HPDE6-E6E7 (cell line): ENCODE results near the gene RFPL4A.

ENCODE experiments used
- DNase-seq: peaks from one replicate; pipeline ENCODE4 v3.0.0; 2011; ENCODE audit warnings: missing footprints; ENCODE audit errors: extremely low spot score

The RFPL4A gene

DNA sequence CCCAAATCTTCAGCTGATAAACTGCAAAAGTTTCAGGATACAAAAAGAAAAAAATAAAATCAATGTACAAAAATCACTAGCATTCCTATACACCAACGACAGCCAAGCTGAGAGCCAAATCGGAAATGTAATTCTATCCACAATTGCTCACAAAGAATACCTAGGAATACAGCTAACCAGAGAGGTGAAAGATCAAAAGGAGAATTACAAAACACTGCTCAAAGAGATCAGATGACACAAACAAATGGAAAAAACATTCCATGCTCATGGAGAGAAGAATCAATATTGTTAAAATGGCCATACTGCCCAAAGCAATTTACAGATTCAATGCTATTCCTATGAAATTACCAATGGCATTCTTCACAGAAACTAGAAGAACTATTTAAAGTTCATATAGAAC lies 43.4 kb downstream of the RFPL4A start:
- no peak for DNase-seq

DNA sequence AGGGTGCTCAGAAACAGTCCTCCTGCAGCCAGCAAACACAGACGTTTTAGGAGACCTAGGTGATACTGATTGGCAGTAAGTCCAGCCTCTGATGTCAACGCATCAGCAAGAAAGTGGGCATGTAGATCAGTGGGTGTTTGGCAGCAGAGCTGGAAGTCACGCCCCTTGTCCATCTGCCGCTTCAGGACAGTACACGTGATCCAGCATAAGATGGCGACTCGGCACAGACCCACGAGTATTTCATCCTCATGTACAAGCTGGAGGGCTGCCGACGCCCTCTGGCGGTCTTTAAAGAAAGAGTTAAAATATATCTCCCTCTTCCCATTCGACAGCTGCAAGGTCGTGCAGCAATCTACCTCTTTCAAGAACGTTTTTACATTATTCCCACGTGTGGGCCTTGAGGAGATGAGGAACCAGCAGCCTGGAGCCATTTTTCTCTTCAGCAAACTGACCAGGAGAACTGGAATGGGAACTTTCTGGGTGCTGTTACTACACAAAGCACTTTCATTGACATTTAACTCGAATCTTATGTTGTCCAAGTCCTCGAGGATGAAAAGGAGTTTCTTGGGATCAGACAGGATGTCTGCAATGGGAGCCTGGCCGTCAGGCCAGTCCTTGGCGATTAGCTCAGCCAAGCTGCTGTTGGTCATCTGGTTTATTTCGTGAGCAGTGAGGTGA lies 50.6 kb downstream of the RFPL4A start:
- no peak for DNase-seq

DNA sequence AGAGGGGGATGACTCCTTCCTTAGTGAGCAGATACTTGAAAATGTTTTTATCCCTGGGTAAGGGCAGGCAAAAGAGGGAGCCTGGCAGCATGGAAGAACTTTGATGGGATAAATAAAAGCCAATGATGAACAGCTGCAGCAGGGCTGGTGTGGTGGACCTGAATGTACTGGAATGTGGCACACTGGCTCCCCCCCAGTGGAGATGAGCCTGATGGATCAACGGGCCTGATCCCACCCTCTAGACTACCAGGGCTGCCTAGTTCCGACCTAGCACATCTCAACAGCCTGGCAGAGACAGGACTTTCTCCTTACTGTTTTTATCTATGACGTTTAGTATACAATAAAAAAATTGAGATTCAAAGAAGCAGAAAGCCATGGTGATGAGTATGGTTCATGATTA lies 52.4 kb downstream of the RFPL4A start:
- DNase-seq: no peak

DNA sequence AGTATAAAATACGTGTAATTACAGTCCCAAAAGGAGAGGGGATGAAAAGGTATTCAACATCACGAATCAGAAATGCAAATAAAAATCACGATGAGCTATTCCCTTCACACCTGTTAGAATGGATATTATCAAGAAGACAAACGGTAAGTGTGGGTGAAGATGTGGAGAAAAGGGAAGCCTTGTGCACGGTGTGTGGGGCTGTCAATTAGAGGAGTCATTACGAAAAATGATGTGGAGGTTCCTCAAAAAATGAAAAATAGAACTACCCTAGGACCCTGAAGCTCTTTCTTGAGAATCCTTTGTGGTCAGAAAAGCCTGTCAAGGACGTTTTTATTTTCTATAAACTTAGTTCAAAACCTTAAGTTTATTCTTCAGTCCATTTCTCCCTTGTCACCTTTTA lies 53.6 kb downstream of the RFPL4A start:
- no peak for DNase-seq
